ENCODE data around the gene LMO3.

- TF ChIP-seq CTCF (IDR thresholded peaks at IDR 0.05; ENCODE audit: control extremely low read depth in 1 of 3, insufficient read depth in 1 of 3, low read depth in 1 of 3, low read length in 3 of 3) = no peak
- no peak for TF ChIP-seq EP300 (IDR thresholded peaks at IDR 0.05; ENCODE audit: borderline replicate concordance in 1 of 2, low read depth in 2 of 2, low read length in 2 of 2)
- no peak for TF ChIP-seq CEBPB (IDR thresholded peaks at IDR 0.05; ENCODE audit: low read depth, low read length)
- TF ChIP-seq ATF2 (IDR thresholded peaks at IDR 0.05; ENCODE audit: low read length) = no peak
- no peak for TF ChIP-seq YY1 (IDR thresholded peaks at IDR 0.05; ENCODE audit: low read depth, low read length)
- no peak for TF ChIP-seq RAD21 (IDR thresholded peaks at IDR 0.05 in 1 of 2, conservative IDR thresholded peaks at IDR 0.05 in 1 of 2; ENCODE audit: low read depth in 2 of 2, low read length in 2 of 2)
- TF ChIP-seq PHF8 (conservative IDR thresholded peaks at IDR 0.05; ENCODE audit: low read depth, low read length) = no peak
- no peak for TF ChIP-seq POLR2A (IDR thresholded peaks at IDR 0.05; ENCODE audit: control extremely low read depth in 1 of 2, low read depth in 2 of 2, low read length in 2 of 2)
- TF ChIP-seq EZH2 (IDR thresholded peaks at IDR 0.05; ENCODE audit: low read depth, low read length, severe bottlenecking) = no peak
- TF ChIP-seq RFX5 (IDR thresholded peaks at IDR 0.05; ENCODE audit: borderline replicate concordance, low read depth, low read length) = no peak
- TF ChIP-seq CHD7 (IDR thresholded peaks at IDR 0.05; ENCODE audit: insufficient replicate concordance, low read length) = no peak
- TF ChIP-seq TAF7 (optimal IDR thresholded peaks at IDR 0.05; ENCODE audit: borderline replicate concordance, low read depth, low read length) = no peak
Observed at GRCh38 chr12:16552301-16552700, 53.7 kb downstream of the LMO3 start.

Data from H1 (cell line).